HEK293T (cell line): ENCODE data around the gene KCNN3.

Experiments
- CTCF ChIA-PET: fragments of 350-600 bp; formaldehyde crosslinking; extraction: SDS; loops from one replicate; lab custom pipeline; 2021; ENCODE audit warnings: antibody characterized with exemption, inconsistent platforms; lab: Yijun Ruan, JAX
- POLR2A ChIA-PET: fragments of 350-600 bp; formaldehyde crosslinking; extraction: SDS; loops from one replicate; lab custom pipeline; 2020; ENCODE audit warnings: antibody characterized with exemption, inconsistent platforms; lab: Yijun Ruan, JAX
- DNase-seq: peaks from one replicate; pipeline ENCODE4 v3.0.0; 2012; ENCODE audit warnings: mixed read lengths; ENCODE audit errors: extremely low spot score
- ARNT ChIP-seq: fragments of 450-650 bp; IDR thresholded peaks from 2 replicates; pipeline ENCODE4 v1.6.1; 2017; ENCODE audit warnings: mild to moderate bottlenecking
- BHLHE40 ChIP-seq: fragments of 450-650 bp; IDR thresholded peaks from 2 replicates; pipeline ENCODE4 v1.6.1; 2016; ENCODE audit warnings: mild to moderate bottlenecking, moderate library complexity, borderline replicate concordance
- CTBP1 ChIP-seq: fragments of 450-650 bp; IDR thresholded peaks from 2 replicates; pipeline ENCODE4 v1.6.1; 2016; ENCODE audit warnings: borderline replicate concordance
- ELF4 ChIP-seq: fragments of 450-650 bp; IDR thresholded peaks from 2 replicates; pipeline ENCODE4 v1.6.1; 2017; ENCODE audit warnings: antibody characterized with exemption
- FOXA1 ChIP-seq: fragments of 450-650 bp; IDR thresholded peaks from 2 replicates; pipeline ENCODE4 v1.6.1; 2016; ENCODE audit warnings: mild to moderate bottlenecking
- FOXK2 ChIP-seq: fragments of 450-650 bp; IDR thresholded peaks from 2 replicates; pipeline ENCODE4 v1.6.1; 2016; ENCODE audit warnings: mild to moderate bottlenecking
- FOXM1 ChIP-seq: fragments of 450-650 bp; IDR thresholded peaks from 2 replicates; pipeline ENCODE4 v1.6.1; 2017; ENCODE audit warnings: mild to moderate bottlenecking, borderline replicate concordance
- HDGF ChIP-seq: fragments of 450-650 bp; IDR thresholded peaks from 2 replicates; pipeline ENCODE4 v1.6.1; 2017; ENCODE audit warnings: antibody characterized with exemption, borderline replicate concordance
- L3MBTL2 ChIP-seq: fragments of 450-650 bp; conservative IDR thresholded peaks from 2 replicates; pipeline ENCODE4 v1.6.1; 2016; ENCODE audit warnings: mild to moderate bottlenecking
- LEF1 ChIP-seq: fragments of 450-650 bp; IDR thresholded peaks from 2 replicates; pipeline ENCODE4 v1.6.1; 2017; ENCODE audit warnings: mild to moderate bottlenecking, borderline replicate concordance
- NFRKB ChIP-seq: fragments of 450-650 bp; IDR thresholded peaks from 2 replicates; pipeline ENCODE4 v1.6.1; 2016; ENCODE audit warnings: mild to moderate bottlenecking, moderate library complexity
- PKNOX1 ChIP-seq: fragments of 450-650 bp; IDR thresholded peaks from 2 replicates; pipeline ENCODE4 v1.6.1; 2016
- SP1 ChIP-seq: fragments of 450-650 bp; IDR thresholded peaks from 2 replicates; pipeline ENCODE4 v1.6.1; 2017
- SUZ12 ChIP-seq: fragments of 450-650 bp; IDR thresholded peaks from 2 replicates; pipeline ENCODE4 v1.6.1; 2016; ENCODE audit warnings: mild to moderate bottlenecking
- TARDBP ChIP-seq: fragments of 450-650 bp; IDR thresholded peaks from 2 replicates; pipeline ENCODE4 v1.6.1; 2016
- ZNF384 ChIP-seq: fragments of 450-650 bp; IDR thresholded peaks from 2 replicates; pipeline ENCODE4 v1.6.1; 2016

KCNN3 gene

DNA sequence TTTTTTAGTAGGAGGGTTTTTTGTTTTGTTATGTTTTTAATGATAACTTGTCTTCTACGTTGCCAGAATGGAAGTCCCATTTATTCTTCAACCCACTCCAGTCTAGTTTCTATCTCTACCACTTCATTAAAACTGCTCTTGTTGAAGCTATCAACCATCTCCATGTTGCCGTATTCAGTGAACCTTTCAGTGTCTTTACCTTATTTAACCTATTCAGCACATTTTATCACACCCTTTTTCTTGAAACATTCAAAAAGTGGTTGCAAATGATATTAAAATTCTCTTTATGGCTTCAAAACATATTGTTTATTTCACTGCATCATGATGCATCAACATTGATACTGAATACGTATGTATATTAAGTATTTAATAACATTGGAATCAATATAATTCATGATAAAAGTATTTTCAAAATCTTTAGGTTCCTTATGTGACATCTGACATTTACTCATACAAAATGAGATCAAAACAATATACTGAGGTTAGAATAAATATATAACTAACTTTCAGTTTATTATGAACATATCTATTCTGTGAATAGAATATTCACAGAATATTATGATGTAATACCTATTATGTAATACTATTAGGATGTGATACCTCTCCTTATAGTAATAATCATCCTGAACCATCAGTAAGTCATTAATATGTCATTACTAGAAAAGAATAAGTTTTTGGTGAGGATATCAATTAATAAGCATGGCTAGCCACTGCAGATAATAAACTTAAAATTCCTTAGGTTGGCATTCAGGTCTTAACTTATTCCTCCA lies 210.1 kb downstream of the KCNN3 start:
- CTCF ChIA-PET, result interaction anchor here (0.6 kb wide), 1 partner anchor 425 kb away, joined by 3 read pairs; no protein-coding TSS in a partner anchor
- POLR2A ChIA-PET, result no interaction called here
- no peak for DNase-seq
- no peak for TF ChIP-seq ELF4
- no peak for TF ChIP-seq L3MBTL2
- no peak for TF ChIP-seq PKNOX1
- TF ChIP-seq FOXK2, result no peak
- no peak for TF ChIP-seq ZNF384
- TF ChIP-seq SP1, result no peak
- no peak for TF ChIP-seq FOXA1
- no peak for TF ChIP-seq ARNT
- no peak for TF ChIP-seq SUZ12
- no peak for TF ChIP-seq NFRKB
- TF ChIP-seq CTBP1, result no peak
- TF ChIP-seq HDGF, result no peak
- TF ChIP-seq LEF1, result no peak
- no peak for TF ChIP-seq FOXM1
- no peak for TF ChIP-seq BHLHE40
- no peak for TF ChIP-seq TARDBP

- DNase-seq, result no peak
- TF ChIP-seq ARNT (no peak), ZNF384 (no peak), L3MBTL2 (no peak), NFRKB (no peak), SUZ12 (no peak), BHLHE40 (no peak), HDGF (no peak), ELF4 (no peak), TARDBP (no peak), CTBP1 (no peak), LEF1 (no peak), FOXA1 (no peak), SP1 (no peak)
- CTCF ChIA-PET, result interaction anchor here (0.8 kb wide), 1 partner anchor 13 kb away, joined by 4 read pairs; no protein-coding TSS in a partner anchor
- POLR2A ChIA-PET, result no interaction called here
These were observed 212.5 kb downstream of the KCNN3 start for GRCh38 chr1:154657556-154657955.

- DNase-seq, result no peak
- TF ChIP-seq LEF1 (no peak), FOXK2 (no peak), ARNT (no peak), PKNOX1 (no peak), FOXA1 (no peak), TARDBP (no peak), BHLHE40 (no peak), CTBP1 (no peak), L3MBTL2 (no peak), HDGF (no peak), ELF4 (no peak), SP1 (no peak), SUZ12 (no peak), NFRKB (no peak), ZNF384 (no peak), FOXM1 (no peak)
- ChIA-PET POLR2A (no interaction called here), CTCF (no interaction called here)
These were observed 217.2 kb downstream of the KCNN3 start for GRCh38 chr1:154652893-154653292.
